Measurements from ENCODE around the gene CSTF3.
"Not testable (repeated sequence)": the region's sequence is repeated elsewhere in the genome, so short reads cannot be mapped to it uniquely, and the experiment has no call there.

Gene CSTF3

GRCh38 chr11:33160136-33160535, 1.1 kb downstream of the CSTF3 start:
- no peak for DNase-seq

GRCh38 chr11:33159378-33159867, 1.9 kb downstream of the CSTF3 start:
- not testable (repeated sequence) for DNase-seq

- DNase-seq: no peak
Observed at GRCh38 chr11:33158596-33159275, 2.5 kb downstream of the CSTF3 start.

- DNase-seq: no peak
Observed at GRCh38 chr11:33157103-33158027, 3.9 kb downstream of the CSTF3 start.

GRCh38 chr11:33151399-33151798, 9.9 kb downstream of the CSTF3 start:
- DNase-seq: no peak

- no peak for DNase-seq
Observed at GRCh38 chr11:33147559-33147958, 13.7 kb downstream of the CSTF3 start.

- no peak for DNase-seq
Observed at GRCh38 chr11:33135768-33136443, 25.4 kb downstream of the CSTF3 start.

GRCh38 chr11:33135216-33135615, 26.1 kb downstream of the CSTF3 start:
- DNase-seq: no peak

GRCh38 chr11:33134276-33134675, 27.0 kb downstream of the CSTF3 start:
- no peak for DNase-seq

- no peak for DNase-seq
Observed at GRCh38 chr11:33133761-33134160, 27.5 kb downstream of the CSTF3 start.

GRCh38 chr11:33132510-33132909, 28.8 kb downstream of the CSTF3 start:
- no peak for DNase-seq

- no peak for DNase-seq
Observed at GRCh38 chr11:33128739-33129138, 32.5 kb downstream of the CSTF3 start.

GRCh38 chr11:33125611-33126010, 35.7 kb downstream of the CSTF3 start:
- no peak for DNase-seq

GRCh38 chr11:33125025-33125424, 36.3 kb downstream of the CSTF3 start:
- DNase-seq: no peak

GRCh38 chr11:33122696-33123095, 38.6 kb downstream of the CSTF3 start:
- not testable (repeated sequence) for DNase-seq

GRCh38 chr11:33116535-33116934, 44.7 kb downstream of the CSTF3 start:
- no peak for DNase-seq

GRCh38 chr11:33110083-33110482, 51.2 kb downstream of the CSTF3 start:
- DNase-seq: no peak

- no peak for DNase-seq
Observed at GRCh38 chr11:33109294-33109895, 51.9 kb downstream of the CSTF3 start.

GRCh38 chr11:33103836-33104235, 57.4 kb downstream of the CSTF3 start:
- DNase-seq: no peak

GRCh38 chr11:33094157-33094556, 67.1 kb downstream of the CSTF3 start:
- DNase-seq: no peak

- no peak for DNase-seq
Observed at GRCh38 chr11:33089776-33090175, 71.5 kb downstream of the CSTF3 start.

- no peak for DNase-seq
Observed at GRCh38 chr11:33086017-33086416, 75.3 kb downstream of the CSTF3 start.

- no peak for DNase-seq
Observed at GRCh38 chr11:33083918-33084317, 77.4 kb downstream of the CSTF3 start.

Data from T1000 (cell line).